Kidney (tissue), 14 donors: ENCODE measurements around the gene MAP3K2. TPM values are rescaled to one million over a fixed set of nuclear protein-coding genes. Genes with fewer than 3 reads are reported as not detected.

Experiments used
- DNase-seq, 5 donors: peaks; one replicate each; pipeline ENCODE4 v3.0.0-alpha.2; 2013 to 2020
- FAIRE-seq: peaks from 2 replicates; lab custom pipeline; 2012; peaks lifted over from hg19 to GRCh38; lab: Jason Lieb, UNC
- H3K27ac ChIP-seq, 2 donors: one replicate each; pipeline ENCODE4 v1.7.0; 2013; ENCODE audit warnings: low read depth in 2 of 2, low read length in 2 of 2, inconsistent platforms in 1 of 2
- H3K27me3 ChIP-seq: one replicate; pipeline ENCODE4 v1.7.1; 2013; ENCODE audit warnings: low read length, inconsistent platforms; ENCODE audit not compliant: control insufficient read depth, insufficient read depth
- H3K36me3 ChIP-seq, 3 donors: one replicate each; pipeline versions ENCODE4 v1.7.0 to v1.7.1; 2013; ENCODE audit warnings: low read length in 3 of 3, control low read depth in 1 of 3, inconsistent platforms in 1 of 3; ENCODE audit not compliant: insufficient read depth in 3 of 3, control insufficient read depth in 2 of 3
- H3K4me1 ChIP-seq, 3 donors: one replicate each; pipeline versions ENCODE4 v1.7.0 to v1.7.1; 2013; ENCODE audit warnings: low read length in 3 of 3, inconsistent platforms in 1 of 3, low read depth in 1 of 3; ENCODE audit not compliant: control insufficient read depth in 2 of 3, insufficient read depth in 2 of 3
- H3K4me3 ChIP-seq, 3 donors: one replicate each; pipeline versions ENCODE4 v1.7.0 to v1.8.1; 2013; ENCODE audit warnings: low read length in 3 of 3, control low read depth in 1 of 3, inconsistent platforms in 1 of 3
- H3K9ac ChIP-seq, 3 donors: one replicate each; pipeline versions ENCODE4 v1.7.0 to v1.7.1; 2013; ENCODE audit warnings: low read length in 3 of 3, control low read depth in 1 of 3, inconsistent platforms in 1 of 3
- H3K9me3 ChIP-seq, 3 donors: one replicate each; pipeline versions ENCODE4 v1.7.0 to v1.7.1; 2013; ENCODE audit warnings: low read length in 3 of 3, control low read depth in 1 of 3, inconsistent platforms in 1 of 3; ENCODE audit not compliant: control insufficient read depth in 2 of 3, insufficient read depth in 1 of 3
- CTCF ChIP-seq: IDR thresholded peaks from 3 replicates; pipeline ENCODE4 v1.5.1; 2012; ENCODE audit warnings: mild to moderate bottlenecking, moderate library complexity, borderline replicate concordance; ENCODE audit not compliant: insufficient read depth; ENCODE audit errors: extremely low read depth
- intact Hi-C: fragments of 100-400 bp; cut with DNase I; formaldehyde crosslinking; loops from one replicate; pipeline ENCODE4 v1.11.1; 2022
- polyA plus RNA-seq: library from polyadenylated mRNA; stranded (reverse); fragments of 350-450 nt; fragmentation: Illumina TruSeq; extraction: RNeasy Lipid Tissue Mini Kit (QIAGEN cat#74804); gene quantifications from one replicate; pipeline ENCODE4 v1.2.3, GENCODE V29; 2014; ENCODE audit warnings: low read depth, low replicate concordance; ENCODE audit not compliant: insufficient read depth
- total RNA-seq: library from RNA; stranded (reverse); fragmentation: NEBNext Ultra II Directional; extraction: Animal tissue kit (Norgen Biotek cat#: 25700); gene quantifications from one replicate; pipeline ENCODE4 v1.2.1, GENCODE V29; 2021
- donor health status: control.
- donor health status: control.
- donor health status: control.
- donor health status: control.
- donor health status: control.
- donor health status: DM: yes; HTN: yes; CAD: no.
- donor health status: Normal renal cell carcinoma (clear cell type).

Gene MAP3K2
- total and polyA plus RNA-seq, 2 donors from 2014 or later = 4.9 to 65.3 TPM

- no peaks in the 10 kb centered on the region for H3K27me3 ChIP-seq
- TF ChIP-seq CTCF = no peak
- FAIRE-seq (no peak), DNase-seq (no peak)
- peaks cover 6 to 26% (median 24%) of the 10 kb centered on the region in 3 donors for H3K36me3 ChIP-seq
- H3K9ac ChIP-seq = no peak overlapping the region
- intact Hi-C loops = no loop called here
- no peak overlapping the region for H3K27ac ChIP-seq
- no peak overlapping the region for H3K4me3 ChIP-seq
- H3K9me3 ChIP-seq = no peaks in the 10 kb centered on the region
- no peaks in the 10 kb centered on the region for H3K4me1 ChIP-seq
Measured at GRCh38 chr2:127256866-127257265, 130.9 kb downstream of the MAP3K2 start.

- peaks cover 6 to 26% (median 24%) of the 10 kb centered on the region in 3 donors for H3K36me3 ChIP-seq
- no peaks in the 10 kb centered on the region for H3K4me1 ChIP-seq
- no peak for FAIRE-seq
- intact Hi-C loops = no loop called here
- no peak for DNase-seq
- TF ChIP-seq CTCF = no peak
- H3K27ac ChIP-seq = no peak overlapping the region
- H3K4me3 ChIP-seq = no peak overlapping the region
- H3K27me3 ChIP-seq = no peaks in the 10 kb centered on the region
- no peaks in the 10 kb centered on the region for H3K9me3 ChIP-seq
- H3K9ac ChIP-seq = no peak overlapping the region
Measured at GRCh38 chr2:127256381-127256780, 131.4 kb downstream of the MAP3K2 start.

GRCh38 chr2:127255721-127256120, 132.1 kb downstream of the MAP3K2 start:
- DNase-seq = no peak
- Histone ChIP-seq H3K4me1 (no peaks in the 10 kb centered on the region), H3K36me3 (peaks cover 6 to 20% (median 19%) of the 10 kb centered on the region in 3 donors), H3K27me3 (no peaks in the 10 kb centered on the region), H3K27ac (no peak overlapping the region), H3K4me3 (no peak overlapping the region), H3K9ac (no peak overlapping the region), H3K9me3 (no peaks in the 10 kb centered on the region)
- intact Hi-C loops = no loop called here
- no peak for FAIRE-seq
- no peak for TF ChIP-seq CTCF

GRCh38 chr2:127255146-127255545, 132.6 kb downstream of the MAP3K2 start:
- DNase-seq (peak in 1 of 5 donors; percentile 14), FAIRE-seq (no peak)
- no peak overlapping the region for H3K4me3 ChIP-seq
- H3K36me3 ChIP-seq = peaks cover 5 to 16% (median 14%) of the 10 kb centered on the region in 3 donors
- H3K9me3 ChIP-seq = no peaks in the 10 kb centered on the region
- no peak for TF ChIP-seq CTCF
- intact Hi-C loops = no loop called here
- H3K4me1 ChIP-seq = no peaks in the 10 kb centered on the region
- H3K27ac ChIP-seq = no peak overlapping the region
- H3K27me3 ChIP-seq = no peaks in the 10 kb centered on the region
- H3K9ac ChIP-seq = no peak overlapping the region
